HCT116 (cell line): ENCODE results near the gene MOV10L1. TPM values are rescaled to one million over a fixed set of nuclear protein-coding genes. Genes with fewer than 3 reads are reported as not detected.

Experiments used
- ATAC-seq: fragments of 200-7000 bp; cut with Tn5 transposase; 2 replicates; pipeline ENCODE4 v1.9.1; 2020; ENCODE audit warnings: mild to moderate bottlenecking, moderate library complexity
- BruUV-seq: library from RNA; stranded (reverse); fragments of 400-500 nt; replicated peaks from 2 replicates; lab custom pipeline; 2021; lab: Mats Ljungman, UMichigan
- CTCF ChIA-PET: fragments of 300-600 bp; sonication (Branson Sonifier 250); formaldehyde crosslinking; loops from one replicate; lab custom pipeline; 2021; ENCODE audit warnings: antibody characterized with exemption; lab: Charles Lee
- POLR2A ChIA-PET: fragments of 300-600, 350-600 bp; sonication (Branson Sonifier 250); formaldehyde crosslinking; loops from one replicate; lab custom pipeline; 2021; ENCODE audit warnings: antibody characterized with exemption; lab: Charles Lee
- RAD21 ChIA-PET, 2 experiments: fragments of 300-600 bp; sonication (Branson Sonifier 250); formaldehyde crosslinking; loops; one replicate each; lab custom pipeline; 2023; ENCODE audit warnings: low total read pairs in 2 of 2; ENCODE audit not compliant: uncharacterized antibody in 2 of 2, unreplicated experiment in 2 of 2, low non-redundant PET in 1 of 2; lab: Charles Lee
- DNase-seq: peaks from one replicate; pipeline ENCODE4 v3.0.0-alpha.2; 2010; ENCODE audit warnings: low read depth, low spot score
- H2AFZ ChIP-seq: fragments of 200-600 bp; shearing (Covaris generic), sonication (generic); 2 replicates; pipeline ENCODE4 v1.6.1; 2017; ENCODE audit warnings: low read depth, mixed run types, mixed read lengths, antibody characterized with exemption, low read length; ENCODE audit not compliant: poor library complexity, severe bottlenecking
- H3K27ac ChIP-seq: 2 replicates; pipeline ENCODE4 v1.5.1; 2012; ENCODE audit warnings: low read depth, low read length
- H3K27me3 ChIP-seq: fragments of 200-600 bp; sonication (generic); 2 replicates; pipeline ENCODE4 v1.6.1; 2016; ENCODE audit warnings: mixed run types, low read length, mixed read lengths; ENCODE audit not compliant: insufficient read depth
- H3K36me3 ChIP-seq, 2 experiments: fragments of 200-500 bp in 1 of 2; fragments of 200-600 bp in 1 of 2; sonication (Bioruptor generic) in 1 of 2; sonication (generic) in 1 of 2; 2 replicates each; pipeline versions ENCODE4 v1.5.1 to v1.6.1; 2014 to 2016; ENCODE audit warnings: low read length in 2 of 2, inconsistent platforms in 1 of 2, mixed read lengths in 1 of 2, mixed run types in 1 of 2; ENCODE audit not compliant: insufficient read depth in 2 of 2, control insufficient read depth in 1 of 2
- H3K4me1 ChIP-seq, 2 experiments: fragments of 200-600 bp in 1 of 2; sonication (generic) in 1 of 2; 2 replicates each; pipeline versions ENCODE4 v1.5.1 to v1.6.1; 2012 to 2017; ENCODE audit warnings: low read length in 2 of 2, inconsistent platforms in 1 of 2, mild to moderate bottlenecking in 1 of 2, mixed read lengths in 1 of 2, mixed run types in 1 of 2, moderate library complexity in 1 of 2; ENCODE audit not compliant: insufficient read depth in 2 of 2, control insufficient read depth in 1 of 2
- H3K4me2 ChIP-seq: fragments of 200-600 bp; sonication (generic); 2 replicates; pipeline ENCODE4 v1.6.1; 2017; ENCODE audit warnings: mixed run types, low read length, mixed read lengths
- H3K4me3 ChIP-seq, 2 experiments: fragments of 200-600 bp in 1 of 2; sonication (generic) in 1 of 2; replicated peaks in 1 of 2; 2 replicates each; pipeline ENCODE4 v1.5.1; 2011 to 2016; ENCODE audit warnings: low read length in 2 of 2, control low read depth in 1 of 2, low read depth in 1 of 2, mild to moderate bottlenecking in 1 of 2, mixed read lengths in 1 of 2, mixed run types in 1 of 2
- H3K79me2 ChIP-seq: fragments of 200-600 bp; sonication (generic); 2 replicates; pipeline ENCODE4 v1.6.1; 2017; ENCODE audit warnings: mild to moderate bottlenecking, mixed run types, low read length, moderate library complexity, mixed read lengths; ENCODE audit not compliant: insufficient read depth
- H3K9ac ChIP-seq: fragments of 200-600 bp; sonication (generic); 2 replicates; pipeline ENCODE4 v1.6.1; 2016; ENCODE audit warnings: low read length, mixed read lengths
- H3K9me2 ChIP-seq: fragments of 200-600 bp; sonication (generic), shearing (Covaris generic); 2 replicates; pipeline ENCODE4 v1.6.1; 2017; ENCODE audit warnings: mixed run types, mild to moderate bottlenecking, moderate library complexity; ENCODE audit not compliant: insufficient read depth
- H3K9me3 ChIP-seq, 2 experiments: fragments of 200-500 bp in 1 of 2; fragments of 200-600 bp in 1 of 2; sonication (Bioruptor generic) in 1 of 2; sonication (generic) in 1 of 2; 2 replicates each; pipeline ENCODE4 v1.6.1; 2014 to 2017; ENCODE audit warnings: low read length in 2 of 2, mixed read lengths in 2 of 2, inconsistent platforms in 1 of 2, low read depth in 1 of 2, mild to moderate bottlenecking in 1 of 2, mixed run types in 1 of 2, moderate library complexity in 1 of 2; ENCODE audit not compliant: control insufficient read depth in 1 of 2, insufficient read depth in 1 of 2
- H4K20me1 ChIP-seq: fragments of 200-600 bp; sonication (generic), shearing (Covaris generic); 2 replicates; pipeline ENCODE4 v1.6.1; 2017; ENCODE audit warnings: mixed run types, mild to moderate bottlenecking, moderate library complexity; ENCODE audit not compliant: insufficient read depth
- CEBPB ChIP-seq: IDR thresholded peaks from 2 replicates; pipeline ENCODE4 v1.6.1; 2012; ENCODE audit warnings: low read depth
- CTCF ChIP-seq, 3 experiments: fragments of 200-600 bp in 1 of 3; sonication (generic) in 1 of 3; IDR thresholded peaks in 2 of 3; conservative IDR thresholded peaks in 1 of 3; 2 replicates each; pipeline ENCODE4 v1.5.1; 2012 to 2017; ENCODE audit warnings: low read depth in 2 of 3, low read length in 2 of 3, antibody characterized with exemption in 1 of 3, borderline replicate concordance in 1 of 3, control low read depth in 1 of 3, mild to moderate bottlenecking in 1 of 3, mixed read lengths in 1 of 3, mixed run types in 1 of 3, moderate library complexity in 1 of 3; ENCODE audit not compliant: insufficient read depth in 1 of 3
- ELF1 ChIP-seq: IDR thresholded peaks from 2 replicates; pipeline ENCODE4 v1.6.1; 2012; ENCODE audit warnings: low read depth, borderline replicate concordance
- EZH2 ChIP-seq: fragments of 200-600 bp; sonication (generic); IDR thresholded peaks from 2 replicates; pipeline ENCODE4 v1.6.1; 2017; ENCODE audit warnings: antibody characterized with exemption, mixed run types
- MAX ChIP-seq: IDR thresholded peaks from 2 replicates; pipeline ENCODE4 v1.6.1; 2012
- POLR2AphosphoS5 ChIP-seq: IDR thresholded peaks from 2 replicates; pipeline ENCODE4 v1.6.1; 2011; ENCODE audit warnings: mild to moderate bottlenecking, low read depth, low read length, moderate library complexity
- RAD21 ChIP-seq: IDR thresholded peaks from 2 replicates; pipeline ENCODE4 v1.6.1; 2012; ENCODE audit warnings: low read depth, mild to moderate bottlenecking
- REST ChIP-seq: IDR thresholded peaks from 2 replicates; pipeline ENCODE4 v1.6.1; 2012; ENCODE audit warnings: low read depth
- SP1 ChIP-seq: IDR thresholded peaks from 2 replicates; pipeline ENCODE4 v1.6.1; 2012; ENCODE audit warnings: low read depth
- ZBTB33 ChIP-seq: IDR thresholded peaks from 2 replicates; pipeline ENCODE4 v1.6.1; 2011; ENCODE audit warnings: mild to moderate bottlenecking, low read length, moderate library complexity; ENCODE audit not compliant: insufficient replicate concordance; ENCODE audit errors: extremely low read depth
- intact Hi-C: fragments of 100-400 bp; cut with micrococcal nuclease; formaldehyde crosslinking; loops from 2 replicates; pipeline ENCODE4 v1.10.0; 2022
- total RNA-seq: library from RNA; stranded (reverse); gene quantifications from one replicate; pipeline ENCODE4 v1.2.1, GENCODE V29; 2021; ENCODE audit not compliant: unreplicated experiment

MOV10L1 gene
- total RNA-seq, 1 experiment from 2014 or later: not detected

DNA sequence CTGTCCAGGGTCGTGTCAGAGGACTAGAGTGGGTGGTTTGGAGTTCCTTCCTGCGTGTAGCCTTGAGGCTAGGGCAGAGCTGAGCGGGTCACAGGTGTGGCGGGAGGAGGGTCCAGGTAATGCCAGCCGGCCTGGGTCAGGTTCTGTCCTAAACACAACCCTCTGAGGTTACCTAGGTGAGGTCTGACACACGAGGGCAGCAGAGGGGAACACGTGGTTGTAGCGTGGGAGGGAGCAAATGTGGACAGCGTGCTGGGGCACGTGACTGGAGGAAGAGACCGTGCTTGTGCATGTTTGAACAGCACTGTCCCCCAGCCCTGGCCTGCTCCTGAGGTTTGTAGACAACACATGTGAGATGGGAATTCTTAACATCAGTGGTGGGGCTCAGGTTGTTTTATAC lies 13.1 kb downstream of the MOV10L1 start:
- Histone ChIP-seq H3K9ac (no peak overlapping the region), H3K36me3 (no peaks in the 10 kb centered on the region), H3K27me3 (no peaks in the 10 kb centered on the region), H3K4me2 (no peak overlapping the region), H3K4me1 (peaks cover 0 to 9% of the 10 kb centered on the region in 2 experiments; a peak in 1 of 4 replicates), H3K79me2 (no peaks in the 10 kb centered on the region), H2AFZ (no peak overlapping the region), H3K9me2 (no peaks in the 10 kb centered on the region), H3K4me3 (no peak overlapping the region), H4K20me1 (no peaks in the 10 kb centered on the region), H3K27ac (no peak overlapping the region), H3K9me3 (no peaks in the 10 kb centered on the region)
- CTCF ChIA-PET: no interaction called here
- peak; percentile 6 for DNase-seq
- POLR2A ChIA-PET: interaction anchor here (1.6 kb wide), 1 partner anchor 11 kb away, joined by 6 read pairs; no protein-coding TSS in a partner anchor
- intact Hi-C loops: no loop called here
- no TSS peak for BruUV-seq
- RAD21 ChIA-PET: no interaction called here
- no peak for TF ChIP-seq SP1
- 0 out of 2 replicates have a peak, but pooled peaks have one; percentile 14 for TF ChIP-seq RAD21
- no peak for TF ChIP-seq EZH2
- no peak for TF ChIP-seq ELF1
- no peak for TF ChIP-seq REST
- TF ChIP-seq MAX: peak; percentile 88
- no peak for TF ChIP-seq POLR2AphosphoS5
- TF ChIP-seq ZBTB33: no peak
- TF ChIP-seq CEBPB: no peak
- no peak for TF ChIP-seq CTCF (IDR thresholded peaks at IDR 0.05 in 2 of 3, conservative IDR thresholded peaks at IDR 0.05 in 1 of 3; ENCODE audit: borderline replicate concordance in 1 of 3, insufficient read depth in 1 of 3, low read depth in 2 of 3, low read length in 2 of 3)
- peak; percentile 87 for ATAC-seq
